A673 (cell line): ENCODE results near the gene ZMAT5. TPM values are rescaled to one million over a fixed set of nuclear protein-coding genes. Genes with fewer than 3 reads are reported as not detected.

Experiments
- BruUV-seq: library from RNA; stranded (reverse); fragments of 400-500 nt; replicated peaks from 2 replicates; lab custom pipeline; 2021; lab: Mats Ljungman, UMichigan
- CTCF ChIA-PET: fragments of 300-600 bp; sonication (Branson Sonifier 250); formaldehyde crosslinking; loops from one replicate; lab custom pipeline; 2022; ENCODE audit warnings: antibody characterized with exemption; lab: Charles Lee
- POLR2A ChIA-PET: fragments of 300-600 bp; sonication (Branson Sonifier 250); formaldehyde crosslinking; loops from one replicate; lab custom pipeline; 2022; ENCODE audit warnings: antibody characterized with exemption; ENCODE audit not compliant: low non-redundant PET; lab: Charles Lee
- DNase-seq: peaks from one replicate; pipeline ENCODE4 v3.0.0-alpha.2; 2015; ENCODE audit warnings: low spot score
- H3K27ac ChIP-seq: fragments of 200-600 bp; sonication (generic); 2 replicates; pipeline ENCODE4 v1.5.1; 2016; ENCODE audit warnings: mixed run types, low read depth, mild to moderate bottlenecking, mixed read lengths, antibody characterized with exemption, low read length; ENCODE audit not compliant: poor library complexity, severe bottlenecking
- H3K27me3 ChIP-seq: fragments of 200-600 bp; sonication (generic); replicated peaks from 2 replicates; pipeline ENCODE4 v1.6.1; 2017; ENCODE audit warnings: mixed run types, low read depth, mild to moderate bottlenecking, mixed read lengths, antibody characterized with exemption, low read length; ENCODE audit not compliant: insufficient read depth, poor library complexity
- H3K36me3 ChIP-seq: fragments of 200-600 bp; sonication (generic); 2 replicates; pipeline ENCODE4 v1.6.1; 2016; ENCODE audit warnings: mixed run types, mild to moderate bottlenecking, mixed read lengths, antibody characterized with exemption, low read length; ENCODE audit not compliant: insufficient read depth, poor library complexity, severe bottlenecking
- H3K4me1 ChIP-seq: fragments of 200-600 bp; sonication (generic); 2 replicates; pipeline ENCODE4 v1.6.1; 2017; ENCODE audit warnings: mixed run types, mild to moderate bottlenecking, mixed read lengths, antibody characterized with exemption, low read length; ENCODE audit not compliant: insufficient read depth, poor library complexity, severe bottlenecking
- H3K4me3 ChIP-seq: fragments of 200-600 bp; sonication (generic); 2 replicates; pipeline ENCODE4 v1.5.1; 2016; ENCODE audit warnings: low read depth, mixed run types, mild to moderate bottlenecking, mixed read lengths, low read length; ENCODE audit not compliant: poor library complexity, severe bottlenecking
- H3K9me3 ChIP-seq: fragments of 200-600 bp; sonication (generic); 2 replicates; pipeline ENCODE4 v1.6.1; 2016; ENCODE audit warnings: mixed run types, low read depth, mild to moderate bottlenecking, mixed read lengths, antibody characterized with exemption, low read length; ENCODE audit not compliant: poor library complexity, severe bottlenecking
- CTCF ChIP-seq: fragments of 300-800, 200-600 bp; sonication (generic); conservative IDR thresholded peaks from 2 replicates; pipeline ENCODE4 v1.5.1; 2017; ENCODE audit warnings: low read depth, mild to moderate bottlenecking, antibody characterized with exemption, low read length, moderate library complexity, mixed read lengths
- EZH2 ChIP-seq: fragments of 200-600 bp; sonication (generic); IDR thresholded peaks from 2 replicates; pipeline ENCODE4 v1.6.1; 2017; ENCODE audit warnings: borderline replicate concordance, low read depth, mild to moderate bottlenecking, mixed read lengths, antibody characterized with exemption, low read length; ENCODE audit not compliant: poor library complexity, severe bottlenecking
- intact Hi-C: fragments of 100-400 bp; cut with micrococcal nuclease; formaldehyde crosslinking; loops from one replicate; pipeline ENCODE4 v1.10.0; 2022; ENCODE audit not compliant: unreplicated experiment
- total RNA-seq: library from RNA; stranded (reverse); gene quantifications from 2 replicates; pipeline ENCODE4 v1.2.3, GENCODE V29; 2021

The ZMAT5 gene
- total RNA-seq, 1 experiment from 2014 or later, result 19.8 TPM

DNA sequence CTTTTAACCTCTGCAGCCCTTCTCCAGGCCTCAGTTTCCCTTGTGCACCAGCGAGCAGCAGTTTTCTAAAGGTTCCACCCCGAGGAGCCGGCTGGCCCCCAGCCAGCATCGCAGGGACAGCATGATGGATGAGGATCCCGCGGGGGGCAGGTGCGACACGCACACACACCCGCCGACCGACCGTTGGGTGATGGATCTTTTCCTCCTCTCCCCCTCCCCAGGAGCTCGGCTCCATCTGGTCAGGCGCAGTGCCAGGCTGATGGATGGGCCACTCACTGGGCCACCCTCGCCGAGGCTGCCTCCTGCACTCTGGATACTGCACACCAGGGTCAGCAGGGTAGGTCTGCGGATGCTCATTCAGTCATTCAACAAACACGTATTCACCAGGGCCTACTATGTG, 59.8 kb downstream of the ZMAT5 start:
- CTCF ChIA-PET, result no interaction called here

DNA sequence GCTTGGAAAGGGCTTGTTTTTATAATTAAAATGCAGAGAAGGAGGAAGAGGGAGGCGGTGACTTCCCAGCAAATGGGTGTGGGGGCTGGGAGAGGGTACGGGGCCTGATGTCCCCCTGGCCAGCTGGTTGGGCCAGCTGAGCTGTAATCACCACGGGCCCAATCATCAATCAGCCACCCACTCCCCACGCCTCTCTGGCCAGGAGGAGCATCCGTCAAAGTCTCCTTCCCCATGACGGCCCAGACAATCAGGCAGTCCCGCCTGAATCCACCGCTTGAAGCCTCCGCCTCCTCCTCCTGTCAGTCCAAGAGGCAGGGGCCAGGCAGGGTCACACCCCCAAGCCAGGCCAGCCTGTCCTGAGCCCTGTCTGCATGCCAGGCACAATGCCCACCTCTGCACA, 60.3 kb downstream of the ZMAT5 start:
- ChIA-PET POLR2A (no interaction called here), CTCF (no interaction called here)
- Histone ChIP-seq H3K9me3 (no peaks in the 10 kb centered on the region), H3K4me3 (no peak overlapping the region), H3K4me1 (peaks cover 16% of the 10 kb centered on the region), H3K27ac (no peak overlapping the region), H3K27me3 (peaks cover 4% of the 10 kb centered on the region), H3K36me3 (no peaks in the 10 kb centered on the region)
- TF ChIP-seq CTCF (no peak), EZH2 (no peak)
- no TSS peak for BruUV-seq
- no peak for DNase-seq
- intact Hi-C loops, result no loop called here

More for the DNA sequence above, 59.8 kb downstream of the ZMAT5 start:
- Histone ChIP-seq H3K27me3 (peaks cover 4% of the 10 kb centered on the region), H3K4me3 (no peak overlapping the region), H3K36me3 (no peaks in the 10 kb centered on the region), H3K4me1 (peaks cover 14% of the 10 kb centered on the region), H3K9me3 (no peaks in the 10 kb centered on the region), H3K27ac (no peak overlapping the region)
- intact Hi-C loops, result no loop called here
- BruUV-seq, result no TSS peak
- TF ChIP-seq EZH2 (no peak), CTCF (no peak)
- DNase-seq, result no peak
- POLR2A ChIA-PET, result no interaction called here

- TF ChIP-seq EZH2 (no peak), CTCF (no peak)
- ChIA-PET CTCF (no interaction called here), POLR2A (no interaction called here)
- Histone ChIP-seq H3K4me1 (peaks cover 21% of the 10 kb centered on the region), H3K36me3 (no peaks in the 10 kb centered on the region), H3K27ac (no peak overlapping the region), H3K27me3 (peaks cover 4% of the 10 kb centered on the region), H3K9me3 (no peaks in the 10 kb centered on the region), H3K4me3 (no peak overlapping the region)
- intact Hi-C loops, result no loop called here
- BruUV-seq, result no TSS peak
- DNase-seq, result no peak
These were observed 61.2 kb downstream of the ZMAT5 start for GRCh38 chr22:29705651-29706050.
